Gastrocnemius medialis (tissue), 4 donors: Measurements from ENCODE around the gene IDUA. TPM values are rescaled to one million over a fixed set of nuclear protein-coding genes. Genes with fewer than 3 reads are reported as not detected.
"Not testable (repeated sequence)": the region's sequence is repeated elsewhere in the genome, so short reads cannot be mapped to it uniquely, and the experiment has no call there.

Experiments
- ATAC-seq, 2 donors: fragments of 150-250 bp; one replicate each; pipeline ENCODE4 v1.9.1; 2016
- DNase-seq, 2 donors: peaks; one replicate each; pipeline ENCODE4 v3.0.0-alpha.2; 2019
- H3K27ac ChIP-seq, 4 donors: fragments of 200-600 bp; sonication (generic); 1 replicate in 1 of 4; 2 replicates in 3 of 4; pipeline ENCODE4 v1.5.1; 2016 to 2018; ENCODE audit warnings: mild to moderate bottlenecking in 2 of 4, moderate library complexity in 1 of 4
- H3K27me3 ChIP-seq, 3 donors: fragments of 200-600 bp; sonication (generic) in 2 of 3; 1 replicate in 1 of 3; 2 replicates in 2 of 3; pipeline versions ENCODE4 v1.5.1 to v1.6.0; 2016 to 2019; ENCODE audit warnings: mild to moderate bottlenecking in 1 of 3, moderate library complexity in 1 of 3
- H3K36me3 ChIP-seq, 2 donors: fragments of 200-600 bp; sonication (generic) in 1 of 2; one replicate each; pipeline ENCODE4 v1.5.1; 2017 to 2018
- H3K4me1 ChIP-seq, 2 donors: fragments of 200-600 bp; sonication (generic) in 1 of 2; one replicate each; pipeline ENCODE4 v1.5.1; 2016 to 2017; ENCODE audit warnings: mild to moderate bottlenecking in 2 of 2
- H3K4me3 ChIP-seq, 4 donors: fragments of 200-600 bp; sonication (generic) in 3 of 4; 1 replicate in 1 of 4; 2 replicates in 3 of 4; pipeline ENCODE4 v1.5.1; 2016 to 2019; ENCODE audit warnings: mild to moderate bottlenecking in 2 of 4
- H3K9me3 ChIP-seq, 3 donors: fragments of 200-600 bp; sonication (generic) in 2 of 3; 1 replicate in 1 of 3; 2 replicates in 2 of 3; pipeline ENCODE4 v1.5.1; 2016 to 2019
- CTCF ChIP-seq, 5 experiments: fragments of 450-650 bp in 3 of 5; fragments of 200-600 bp in 2 of 5; sonication (generic) in 2 of 5; IDR thresholded peaks in 4 of 5; conservative IDR thresholded peaks in 1 of 5; 1 replicate in 4 of 5; 2 replicates in 1 of 5; pipeline ENCODE4 v1.5.1; 2016 to 2019; ENCODE audit warnings: antibody characterized with exemption in 5 of 5, mild to moderate bottlenecking in 3 of 5, moderate library complexity in 3 of 5
- POLR2A ChIP-seq, 2 donors: fragments of 450-650 bp; IDR thresholded peaks; one replicate each; pipeline ENCODE4 v1.6.1; 2017; ENCODE audit warnings: antibody characterized with exemption in 2 of 2, mild to moderate bottlenecking in 2 of 2, moderate library complexity in 2 of 2
- in situ Hi-C, 4 donors: fragments of 200-750 bp; cut with MboI; loops; one replicate each; pipeline versions ENCODE4 v1.15.0 to v1.8.0; 2017; ENCODE audit warnings: low sequenced_read_pairs in 4 of 4
- intact Hi-C: fragments of 100-400 bp; cut with DNase I; formaldehyde crosslinking; loops from one replicate; pipeline ENCODE4 v1.15.1; 2023; ENCODE audit warnings: low total_unique reads
- total RNA-seq, 4 donors: library from RNA; depleted of rRNA; stranded (reverse); fragments of >200 nt; gene quantifications; one replicate each; pipeline versions ENCODE4 v1.1.0 to v1.2.3, GENCODE V29; 2016

IDUA gene
- total RNA-seq, result 10 to 100 TPM in 1 of 4 donors, 1 to 10 TPM in 2, under 1 TPM in 1; 0.12 to 10.8 (median 2.4) TPM

GRCh38 chr4:986879-987623, at the start of gene IDUA:
Gene IDUA, plus strand, starts transcription at chr4:987044. Its CDS starts 41 bp downstream, at chr4:987085.
- DNase-seq (peak; percentile 48 to 51), ATAC-seq (peak; percentile 70 to 78)
- intact Hi-C loops, result loop anchor here (5.0 kb wide), 1 partner anchor 55 kb away; the partner anchor contains the start of genes GAK and TMEM175
- Histone ChIP-seq H3K4me1 (peaks cover 14 to 22% of the 10 kb centered on the region in 2 donors), H3K4me3 (peak within 1 kb of the TSS; percentile 57 to 80 (median 63)), H3K9me3 (no peaks in the 10 kb centered on the region), H3K27ac (peak within 1 kb of the TSS; percentile 26 to 64 (median 53)), H3K36me3 (peaks cover 0 to 11% of the 10 kb centered on the region in 2 donors), H3K27me3 (no peaks in the 10 kb centered on the region)
- in situ Hi-C loops, result no loop called here
- no peak for TF ChIP-seq POLR2A (IDR thresholded peaks at IDR 0.05)
- TF ChIP-seq CTCF (IDR thresholded peaks at IDR 0.05 in 4 of 5, conservative IDR thresholded peaks at IDR 0.05 in 1 of 5), result peak in 3 of 5 experiments; percentile 33 to 39 (median 37)

GRCh38 chr4:939508-939907, 47.3 kb upstream of the IDUA start:
- ATAC-seq, H3K27me3 ChIP-seq, H3K4me1 ChIP-seq, H3K4me3 ChIP-seq, intact Hi-C loops, H3K9me3 ChIP-seq, H3K27ac ChIP-seq, H3K36me3 ChIP-seq, DNase-seq, in situ Hi-C loops: not testable (repeated sequence)

DNA sequence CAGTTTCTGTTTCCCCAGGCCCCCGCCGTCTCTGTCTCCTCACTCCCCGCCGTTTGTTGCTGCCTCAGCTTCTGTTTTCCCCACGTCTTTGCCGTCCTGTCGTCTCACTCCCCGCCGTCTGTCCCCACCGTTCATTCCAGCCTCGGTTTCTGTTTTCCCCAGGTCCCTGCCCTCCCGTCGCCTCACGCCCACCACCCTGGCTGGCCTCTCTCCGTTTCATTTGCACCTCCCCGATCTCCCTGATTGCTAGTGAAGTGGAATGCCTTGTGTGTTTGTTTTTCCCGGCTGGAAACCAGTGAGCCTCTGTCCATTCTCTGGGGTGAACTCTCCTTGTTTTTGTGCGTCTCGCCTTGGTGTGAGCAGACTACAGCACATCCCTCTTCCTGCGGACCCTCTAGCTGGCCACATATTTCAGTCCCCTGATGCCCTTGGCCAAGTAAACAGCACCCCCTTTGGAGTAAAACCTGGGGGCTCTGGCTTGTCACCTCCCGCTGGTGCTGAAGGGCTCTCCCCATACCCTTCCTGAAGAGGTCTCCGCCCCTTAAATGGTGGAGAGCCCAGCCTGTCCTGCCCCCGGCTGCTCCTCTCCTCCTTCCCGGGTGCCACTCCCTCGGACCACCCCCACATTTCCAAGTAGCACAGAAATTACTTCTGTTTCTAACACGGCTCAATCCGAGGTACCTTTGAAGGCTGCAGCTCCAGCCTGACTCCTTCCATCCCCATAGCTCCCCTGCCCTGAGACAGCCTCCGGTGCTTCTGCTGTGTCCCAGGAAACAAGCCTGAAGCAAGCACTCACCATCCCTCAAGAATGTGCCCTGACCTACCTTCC, 41.4 kb upstream of the IDUA start:
- Histone ChIP-seq H3K9me3 (no peaks in the 10 kb centered on the region), H3K36me3 (no peaks in the 10 kb centered on the region), H3K4me3 (no peak overlapping the region), H3K27me3 (no peaks in the 10 kb centered on the region), H3K27ac (no peak overlapping the region), H3K4me1 (no peaks in the 10 kb centered on the region)
- DNase-seq, result no peak
- in situ Hi-C loops (no loop called here), intact Hi-C loops (no loop called here)
- TF ChIP-seq CTCF (IDR thresholded peaks at IDR 0.05 in 4 of 5, conservative IDR thresholded peaks at IDR 0.05 in 1 of 5) (no peak), POLR2A (IDR thresholded peaks at IDR 0.05) (no peak)
- ATAC-seq, result no peak

DNA sequence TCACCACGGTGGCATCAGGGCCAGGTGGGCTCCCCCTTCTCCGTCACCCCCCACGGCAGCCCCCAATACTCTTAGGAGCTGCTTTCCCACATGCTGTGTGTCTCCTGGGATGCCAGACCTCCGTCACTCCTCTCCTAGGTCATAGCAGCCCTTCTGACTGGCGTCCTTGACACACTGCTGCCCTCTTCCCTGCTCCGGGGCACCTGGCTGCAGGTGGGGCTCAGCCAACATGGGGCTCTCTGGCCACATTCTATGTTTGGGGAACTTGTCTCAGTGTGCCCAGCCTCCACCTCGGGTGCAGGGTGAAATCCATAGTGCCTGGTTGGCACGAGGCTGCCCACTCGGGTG, 40.8 kb upstream of the IDUA start:
- H3K27ac ChIP-seq, result no peak overlapping the region
- intact Hi-C loops, result no loop called here
- no peaks in the 10 kb centered on the region for H3K9me3 ChIP-seq
- in situ Hi-C loops, result no loop called here
- H3K4me1 ChIP-seq, result no peaks in the 10 kb centered on the region
- no peak for DNase-seq
- TF ChIP-seq POLR2A (IDR thresholded peaks at IDR 0.05), result no peak
- TF ChIP-seq CTCF (IDR thresholded peaks at IDR 0.05 in 4 of 5, conservative IDR thresholded peaks at IDR 0.05 in 1 of 5), result no peak
- no peaks in the 10 kb centered on the region for H3K27me3 ChIP-seq
- no peaks in the 10 kb centered on the region for H3K36me3 ChIP-seq
- H3K4me3 ChIP-seq, result no peak overlapping the region
- no peak for ATAC-seq
